Activated naive CD8-positive, alpha-beta T cell treated with anti-CD3 and anti-CD28 coated beads for 36 hours (primary cell): Measurements from ENCODE around the gene PCGF3. TPM values are rescaled to one million over a fixed set of nuclear protein-coding genes. Genes with fewer than 3 reads are reported as not detected.
A peak's percentile ranks its signal among the peaks of the same experiment; 100 is the strongest.
"Not testable (repeated sequence)": the region's sequence is repeated elsewhere in the genome, so short reads cannot be mapped to it uniquely, and the experiment has no call there.

Experiments used
- DNase-seq: peaks from one replicate; pipeline ENCODE4 v3.0.0; 2021
- H3K27ac Mint-ChIP-seq: one replicate; pipeline ENCODE4 v1.8.0; 2022; ENCODE audit warnings: mild to moderate bottlenecking, moderate library complexity, mixed read lengths
- H3K27me3 Mint-ChIP-seq: one replicate; pipeline ENCODE4 v1.8.0; 2022; ENCODE audit warnings: mild to moderate bottlenecking, mixed read lengths
- H3K36me3 Mint-ChIP-seq: one replicate; pipeline ENCODE4 v1.8.0; 2021; ENCODE audit warnings: mild to moderate bottlenecking, mixed read lengths
- H3K4me1 Mint-ChIP-seq: one replicate; pipeline ENCODE4 v1.8.0; 2021; ENCODE audit warnings: mixed read lengths
- H3K4me3 Mint-ChIP-seq: one replicate; pipeline ENCODE4 v1.8.0; 2022; ENCODE audit warnings: mild to moderate bottlenecking, moderate library complexity, mixed read lengths
- H3K9me3 Mint-ChIP-seq: one replicate; pipeline ENCODE4 v1.8.0; 2022; ENCODE audit warnings: mixed read lengths
- total RNA-seq, 2 experiments: library from RNA; stranded (reverse); gene quantifications; one replicate each; pipeline ENCODE4 v1.2.3, GENCODE V29; 2021

PCGF3 gene
- total RNA-seq, 2 experiments from 2014 or later, result 19.7 to 21.2 TPM

- DNase-seq, result no peak
- H3K4me1 Mint-ChIP-seq, result peaks cover 13% of the 10 kb centered on the region
- no peaks in the 10 kb centered on the region for H3K9me3 Mint-ChIP-seq
- H3K36me3 Mint-ChIP-seq, result no peaks in the 10 kb centered on the region
- H3K27me3 Mint-ChIP-seq, result peaks cover 4% of the 10 kb centered on the region
- no peak overlapping the region for H3K4me3 Mint-ChIP-seq
- H3K27ac Mint-ChIP-seq, result no peak overlapping the region
These were observed 2.1 kb upstream of the PCGF3 start for GRCh38 chr4:703336-704197.

GRCh38 chr4:704198-704891, 1.3 kb upstream of the PCGF3 start:
- Mint-ChIP-seq H3K27me3 (peaks cover 4% of the 10 kb centered on the region), H3K9me3 (no peaks in the 10 kb centered on the region), H3K4me3 (no peak overlapping the region), H3K36me3 (peaks cover 2% of the 10 kb centered on the region), H3K4me1 (peaks cover 15% of the 10 kb centered on the region), H3K27ac (no peak overlapping the region)
- no peak for DNase-seq

- peaks cover 4% of the 10 kb centered on the region for H3K27me3 Mint-ChIP-seq
These were observed 708 bp upstream of the PCGF3 start for GRCh38 chr4:704971-705277.

GRCh38 chr4:706083-706633, 526 bp downstream of the PCGF3 start:
- not testable (repeated sequence) for H3K27me3 Mint-ChIP-seq, H3K9me3 Mint-ChIP-seq, H3K36me3 Mint-ChIP-seq, H3K27ac Mint-ChIP-seq, DNase-seq
- Mint-ChIP-seq H3K4me3 (peak overlapping the region; percentile 29), H3K4me1 (peaks cover 12% of the 10 kb centered on the region)

More at GRCh38 chr4:704971-705277, 708 bp upstream of the PCGF3 start:
- H3K9me3 Mint-ChIP-seq, result no peaks in the 10 kb centered on the region
- no peak for DNase-seq
- H3K36me3 Mint-ChIP-seq, result peaks cover 2% of the 10 kb centered on the region
- H3K4me3 Mint-ChIP-seq, result no peak overlapping the region
- no peak overlapping the region for H3K27ac Mint-ChIP-seq
- peaks cover 13% of the 10 kb centered on the region for H3K4me1 Mint-ChIP-seq

- Mint-ChIP-seq H3K27ac (no peak overlapping the region), H3K36me3 (peaks cover 2% of the 10 kb centered on the region), H3K27me3 (peaks cover 4% of the 10 kb centered on the region), H3K9me3 (no peaks in the 10 kb centered on the region), H3K4me1 (peaks cover 12% of the 10 kb centered on the region), H3K4me3 (no peak overlapping the region)
- no peak for DNase-seq
These were observed 1.4 kb downstream of the PCGF3 start for GRCh38 chr4:706834-707598.

GRCh38 chr4:707929-708630, 2.4 kb downstream of the PCGF3 start:
- Mint-ChIP-seq H3K27me3 (no peaks in the 10 kb centered on the region), H3K4me1 (peaks cover 12% of the 10 kb centered on the region), H3K4me3 (no peak overlapping the region), H3K36me3 (peaks cover 2% of the 10 kb centered on the region), H3K9me3 (no peaks in the 10 kb centered on the region), H3K27ac (no peak overlapping the region)
- no peak for DNase-seq

- no peaks in the 10 kb centered on the region for H3K9me3 Mint-ChIP-seq
- peaks cover 2% of the 10 kb centered on the region for H3K36me3 Mint-ChIP-seq
- H3K4me1 Mint-ChIP-seq, result peaks cover 12% of the 10 kb centered on the region
- no peak overlapping the region for H3K27ac Mint-ChIP-seq
- H3K27me3 Mint-ChIP-seq, result no peaks in the 10 kb centered on the region
- no peak overlapping the region for H3K4me3 Mint-ChIP-seq
- no peak for DNase-seq
These were observed 3.0 kb downstream of the PCGF3 start for GRCh38 chr4:708631-708933.

GRCh38 chr4:709348-709747, 3.7 kb downstream of the PCGF3 start:
- DNase-seq, result no peak
- Mint-ChIP-seq H3K9me3 (no peaks in the 10 kb centered on the region), H3K27ac (no peak overlapping the region), H3K4me1 (peaks cover 12% of the 10 kb centered on the region), H3K4me3 (no peak overlapping the region), H3K36me3 (peaks cover 2% of the 10 kb centered on the region), H3K27me3 (no peaks in the 10 kb centered on the region)

GRCh38 chr4:710116-710515, 4.5 kb downstream of the PCGF3 start:
- Mint-ChIP-seq H3K4me1 (peaks cover 12% of the 10 kb centered on the region), H3K27ac (no peak overlapping the region), H3K4me3 (no peak overlapping the region), H3K36me3 (peaks cover 2% of the 10 kb centered on the region), H3K27me3 (no peaks in the 10 kb centered on the region), H3K9me3 (no peaks in the 10 kb centered on the region)
- DNase-seq, result no peak

- Mint-ChIP-seq H3K9me3 (no peaks in the 10 kb centered on the region), H3K27ac (no peak overlapping the region)
These were observed 5.3 kb downstream of the PCGF3 start for GRCh38 chr4:710916-711315.

GRCh38 chr4:712093-712492, 6.5 kb downstream of the PCGF3 start:
- no peak for DNase-seq
- Mint-ChIP-seq H3K9me3 (no peaks in the 10 kb centered on the region), H3K4me1 (peaks cover 10% of the 10 kb centered on the region), H3K4me3 (no peak overlapping the region), H3K36me3 (peaks cover 2% of the 10 kb centered on the region), H3K27me3 (no peaks in the 10 kb centered on the region), H3K27ac (no peak overlapping the region)

More at GRCh38 chr4:710916-711315, 5.3 kb downstream of the PCGF3 start:
- Mint-ChIP-seq H3K36me3 (peaks cover 2% of the 10 kb centered on the region), H3K27me3 (no peaks in the 10 kb centered on the region), H3K4me1 (peaks cover 10% of the 10 kb centered on the region), H3K4me3 (no peak overlapping the region)
- no peak for DNase-seq

GRCh38 chr4:712916-713632, 7.4 kb downstream of the PCGF3 start:
- Mint-ChIP-seq H3K4me1 (peaks cover 13% of the 10 kb centered on the region), H3K36me3 (peaks cover 2% of the 10 kb centered on the region), H3K9me3 (no peaks in the 10 kb centered on the region), H3K27ac (no peak overlapping the region), H3K27me3 (no peaks in the 10 kb centered on the region), H3K4me3 (no peak overlapping the region)
- no peak for DNase-seq

- Mint-ChIP-seq H3K4me3 (no peak overlapping the region), H3K27me3 (no peaks in the 10 kb centered on the region), H3K27ac (no peak overlapping the region), H3K4me1 (peaks cover 8% of the 10 kb centered on the region), H3K36me3 (no peaks in the 10 kb centered on the region), H3K9me3 (no peaks in the 10 kb centered on the region)
- no peak for DNase-seq
These were observed 8.5 kb downstream of the PCGF3 start for GRCh38 chr4:714087-714486.

- peaks cover 3% of the 10 kb centered on the region for H3K4me1 Mint-ChIP-seq
These were observed 12.1 kb downstream of the PCGF3 start for GRCh38 chr4:717601-718320.

More at GRCh38 chr4:717601-718320, 12.1 kb downstream of the PCGF3 start:
- H3K27ac Mint-ChIP-seq, result no peak overlapping the region
- peaks cover 12% of the 10 kb centered on the region for H3K36me3 Mint-ChIP-seq
- no peaks in the 10 kb centered on the region for H3K9me3 Mint-ChIP-seq
- H3K4me3 Mint-ChIP-seq, result no peak overlapping the region
- H3K27me3 Mint-ChIP-seq, result no peaks in the 10 kb centered on the region
- DNase-seq, result no peak
